ENCODE measurements around the gene PRPF19. TPM values are rescaled to one million over a fixed set of nuclear protein-coding genes. Genes with fewer than 3 reads are reported as not detected.

The PRPF19 gene
- total RNA-seq, 4 donors from 2014 or later = 35.7 to 63.0 (median 57.1) TPM

- intact Hi-C loops (cut with DNase I) = loop anchor here (10.0 kb wide), 1 partner anchor 250 kb away; no protein-coding TSS in a partner anchor
- Histone ChIP-seq H3K36me3 (peaks cover 24 to 36% (median 35%) of the 10 kb centered on the region in 4 donors), H3K4me1 (peaks cover 26 to 33% (median 30%) of the 10 kb centered on the region in 4 donors), H3K27ac (replicated peaks in 1 of 4) (peak overlapping the region; percentile 91 to 98 (median 94)), H3K9me3 (no peaks in the 10 kb centered on the region), H3K27me3 (no peaks in the 10 kb centered on the region), H3K4me3 (peak overlapping the region; percentile 72 to 97 (median 93))
- no peak for TF ChIP-seq POLR2AphosphoS5 (IDR thresholded peaks at IDR 0.05)
- TF ChIP-seq EP300 (IDR thresholded peaks at IDR 0.05) = no peak
- TF ChIP-seq POLR2A (IDR thresholded peaks at IDR 0.05; ENCODE audit: low read depth) = no peak
- TF ChIP-seq CTCF (IDR thresholded peaks at IDR 0.05) = no peak
- DNase-seq (ENCODE audit: extremely low spot score) = no peak
- 48% methylated on average over 6 of the region's 6 CpGs for WGBS
Observed at GRCh38 chr11:60905047-60905446, 1.3 kb downstream of the PRPF19 start.

- peaks cover 40 to 61% (median 57%) of the 10 kb centered on the region in 4 donors for H3K36me3 ChIP-seq
- peaks cover 26 to 39% (median 30%) of the 10 kb centered on the region in 4 donors for H3K4me1 ChIP-seq
- 96% methylated on average over 8 of the region's 11 CpGs for WGBS
- TF ChIP-seq EP300 (IDR thresholded peaks at IDR 0.05) = no peak
- no peaks in the 10 kb centered on the region for H3K27me3 ChIP-seq
- intact Hi-C loops (cut with DNase I) = loop anchor here (10.0 kb wide), 1 partner anchor 252 kb away; no protein-coding TSS in a partner anchor
- no peaks in the 10 kb centered on the region for H3K9me3 ChIP-seq
- H3K4me3 ChIP-seq = no peak overlapping the region
- DNase-seq (ENCODE audit: extremely low spot score) = no peak
- no peak overlapping the region for H3K27ac ChIP-seq (replicated peaks in 1 of 4)
Observed at GRCh38 chr11:60902625-60903024, 3.8 kb downstream of the PRPF19 start.

GRCh38 chr11:60900673-60901404, 5.5 kb downstream of the PRPF19 start:
- WGBS = 75% methylated on average over 9 of the region's 13 CpGs
- intact Hi-C loops (cut with DNase I) = loop anchor here (10.0 kb wide), 1 partner anchor 254 kb away; no protein-coding TSS in a partner anchor
- no peaks in the 10 kb centered on the region for H3K27me3 ChIP-seq
- peaks cover 58 to 78% (median 74%) of the 10 kb centered on the region in 4 donors for H3K36me3 ChIP-seq
- no peaks in the 10 kb centered on the region for H3K9me3 ChIP-seq
- no peak overlapping the region for H3K4me3 ChIP-seq
- H3K27ac ChIP-seq (replicated peaks in 1 of 4) = no peak overlapping the region
- H3K4me1 ChIP-seq = peaks cover 20 to 32% (median 23%) of the 10 kb centered on the region in 4 donors
- TF ChIP-seq EP300 (IDR thresholded peaks at IDR 0.05) = no peak
- TF ChIP-seq POLR2AphosphoS5 (IDR thresholded peaks at IDR 0.05) = no peak
- no peak for TF ChIP-seq CTCF (IDR thresholded peaks at IDR 0.05)
- no peak for DNase-seq (ENCODE audit: extremely low spot score)

GRCh38 chr11:60899977-60900376, 6.4 kb downstream of the PRPF19 start:
- no peak overlapping the region for H3K27ac ChIP-seq (replicated peaks in 1 of 4)
- 55% methylated on average over 4 of the region's 4 CpGs for WGBS
- intact Hi-C loops (cut with DNase I) = loop anchor here (5.0 to 10.0 kb wide), 2 partner anchors 68 to 255 kb away; no protein-coding TSS in a partner anchor
- H3K4me3 ChIP-seq = no peak overlapping the region
- no peaks in the 10 kb centered on the region for H3K9me3 ChIP-seq
- peaks cover 12 to 23% (median 15%) of the 10 kb centered on the region in 4 donors for H3K4me1 ChIP-seq
- peaks cover 60 to 87% (median 83%) of the 10 kb centered on the region in 4 donors for H3K36me3 ChIP-seq
- TF ChIP-seq EP300 (IDR thresholded peaks at IDR 0.05) (no peak), POLR2AphosphoS5 (IDR thresholded peaks at IDR 0.05) (no peak), CTCF (IDR thresholded peaks at IDR 0.05) (no peak), POLR2A (IDR thresholded peaks at IDR 0.05; ENCODE audit: low read depth) (no peak)
- no peak for DNase-seq (ENCODE audit: extremely low spot score)
- H3K27me3 ChIP-seq = no peaks in the 10 kb centered on the region

Measured in esophagus muscularis mucosa (tissue), 4 donors.